ENCODE data around the gene TKFC. TPM values are rescaled to one million over a fixed set of nuclear protein-coding genes. Genes with fewer than 3 reads are reported as not detected.

TKFC gene
- total RNA-seq, 1 donor from 2014 or later = 32.1 TPM

DNA sequence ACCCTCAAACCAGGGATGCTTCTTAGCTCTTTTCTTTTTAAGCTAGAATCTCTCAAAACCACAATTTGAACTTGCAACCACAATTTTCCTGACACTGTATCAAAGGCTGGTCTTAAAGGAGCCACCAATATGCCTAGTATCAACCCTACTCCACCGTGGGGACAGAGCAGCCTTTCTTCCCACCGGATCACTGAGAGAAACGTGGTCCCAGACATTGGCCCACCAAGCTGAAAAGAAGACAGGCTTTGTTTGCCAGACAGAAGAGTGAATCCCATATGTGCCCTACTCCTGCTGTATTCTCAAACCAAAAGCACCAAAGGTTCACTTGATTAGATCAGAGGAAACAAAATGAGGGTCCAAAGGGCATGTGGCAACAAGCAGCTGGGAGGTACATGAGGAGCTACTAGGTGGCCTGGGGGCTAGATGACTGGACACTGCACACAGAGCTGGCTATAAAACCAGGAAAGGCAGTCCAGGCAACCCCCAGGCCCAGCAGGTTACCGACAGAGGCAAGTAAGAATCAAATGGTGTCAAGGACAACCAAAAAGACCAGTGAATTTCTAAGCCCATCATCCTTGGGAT is 34.3 kb upstream of the TKFC start:
- Histone ChIP-seq H3K36me3 (peaks cover 58% of the 10 kb centered on the region), H3K4me3 (no peak overlapping the region), H3K4me1 (peaks cover 33% of the 10 kb centered on the region), H3K27ac (no peak overlapping the region), H3K9me3 (no peaks in the 10 kb centered on the region), H3K27me3 (peaks cover 8% of the 10 kb centered on the region)
- DNase-seq (no peak), ATAC-seq (no peak)
- intact Hi-C loops (cut with DNase I) = no loop called here
- TF ChIP-seq, protein P1, sequence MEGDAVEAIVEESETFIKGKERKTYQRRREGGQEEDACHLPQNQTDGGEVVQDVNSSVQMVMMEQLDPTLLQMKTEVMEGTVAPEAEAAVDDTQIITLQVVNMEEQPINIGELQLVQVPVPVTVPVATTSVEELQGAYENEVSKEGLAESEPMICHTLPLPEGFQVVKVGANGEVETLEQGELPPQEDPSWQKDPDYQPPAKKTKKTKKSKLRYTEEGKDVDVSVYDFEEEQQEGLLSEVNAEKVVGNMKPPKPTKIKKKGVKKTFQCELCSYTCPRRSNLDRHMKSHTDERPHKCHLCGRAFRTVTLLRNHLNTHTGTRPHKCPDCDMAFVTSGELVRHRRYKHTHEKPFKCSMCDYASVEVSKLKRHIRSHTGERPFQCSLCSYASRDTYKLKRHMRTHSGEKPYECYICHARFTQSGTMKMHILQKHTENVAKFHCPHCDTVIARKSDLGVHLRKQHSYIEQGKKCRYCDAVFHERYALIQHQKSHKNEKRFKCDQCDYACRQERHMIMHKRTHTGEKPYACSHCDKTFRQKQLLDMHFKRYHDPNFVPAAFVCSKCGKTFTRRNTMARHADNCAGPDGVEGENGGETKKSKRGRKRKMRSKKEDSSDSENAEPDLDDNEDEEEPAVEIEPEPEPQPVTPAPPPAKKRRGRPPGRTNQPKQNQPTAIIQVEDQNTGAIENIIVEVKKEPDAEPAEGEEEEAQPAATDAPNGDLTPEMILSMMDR (IDR thresholded peaks at IDR 0.05) = no peak

DNA sequence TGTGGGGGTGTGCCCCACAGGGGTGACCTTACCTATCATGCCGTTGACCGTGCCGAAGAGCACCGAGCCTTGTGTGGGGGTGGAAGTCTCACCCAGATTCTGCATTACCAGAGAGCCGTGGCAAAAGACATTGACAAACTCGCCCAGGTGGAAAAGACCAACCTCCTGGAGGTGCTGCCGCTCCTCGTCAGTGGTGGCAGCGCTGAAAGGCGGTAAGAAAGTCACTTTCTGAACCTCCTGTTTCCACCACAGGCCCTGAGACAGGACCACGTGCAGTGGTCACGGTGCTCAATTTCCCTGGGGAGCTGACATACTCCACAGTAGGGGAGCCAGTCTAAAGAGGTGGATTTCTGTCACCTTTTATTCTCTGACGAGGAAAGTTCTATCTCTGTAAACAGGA is 30.5 kb upstream of the TKFC start:
- intact Hi-C loops (cut with DNase I) = no loop called here
- ATAC-seq (no peak), DNase-seq (no peak)
- Histone ChIP-seq H3K9me3 (no peaks in the 10 kb centered on the region), H3K36me3 (peaks cover 96% of the 10 kb centered on the region), H3K27ac (no peak overlapping the region), H3K27me3 (no peaks in the 10 kb centered on the region), H3K4me1 (peaks cover 7% of the 10 kb centered on the region), H3K4me3 (no peak overlapping the region)
- TF ChIP-seq, protein P1 (IDR thresholded peaks at IDR 0.05) = no peak

DNA sequence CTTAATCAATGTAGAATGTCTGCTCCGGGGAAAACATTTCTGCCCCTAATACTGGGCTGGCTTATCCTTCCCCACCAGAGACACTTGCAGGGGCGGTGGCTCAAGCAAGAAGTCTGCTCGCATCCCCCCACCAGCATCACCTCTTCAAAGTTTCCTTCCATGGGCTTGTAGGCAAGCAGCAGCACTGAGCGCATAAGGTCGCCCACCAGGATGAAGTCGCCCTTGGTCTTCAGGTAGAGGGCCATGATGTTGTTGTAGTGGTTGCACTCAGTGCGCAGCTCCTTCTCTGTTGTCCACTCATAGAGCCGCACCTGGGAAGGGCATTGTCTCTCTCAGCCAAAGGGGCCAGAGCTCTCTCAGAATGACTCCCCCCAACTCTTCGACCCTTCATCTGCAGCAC is 29.3 kb upstream of the TKFC start:
- intact Hi-C loops (cut with DNase I) = no loop called here

DNA sequence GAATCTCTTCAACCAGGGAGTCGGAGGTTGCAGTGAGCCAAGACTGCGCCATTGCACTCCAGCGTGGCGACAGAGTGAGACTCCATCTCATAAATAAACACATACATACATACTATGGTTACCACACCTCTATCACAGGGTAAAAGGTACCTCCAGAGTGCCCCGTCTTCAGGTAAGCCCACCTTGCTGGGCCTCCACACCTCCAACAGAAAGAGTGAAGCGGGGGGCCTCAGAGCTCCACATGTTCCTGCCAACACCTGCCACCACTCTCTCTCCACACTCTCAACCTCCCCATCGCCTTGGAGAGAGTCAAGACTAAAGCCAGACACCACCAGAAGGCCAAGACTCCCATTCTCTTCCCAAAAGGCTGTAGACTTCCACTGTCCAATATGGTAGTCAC is 27.6 kb upstream of the TKFC start:
- ATAC-seq = no peak
- intact Hi-C loops (cut with DNase I) = no loop called here
- TF ChIP-seq, protein P1 (IDR thresholded peaks at IDR 0.05) = no peak
- peaks cover 100% of the 10 kb centered on the region for H3K36me3 ChIP-seq
- no peaks in the 10 kb centered on the region for H3K4me1 ChIP-seq
- H3K9me3 ChIP-seq = no peaks in the 10 kb centered on the region
- no peaks in the 10 kb centered on the region for H3K27me3 ChIP-seq
- no peak overlapping the region for H3K27ac ChIP-seq
- H3K4me3 ChIP-seq = no peak overlapping the region
- DNase-seq = no peak

More for the DNA sequence above, 29.3 kb upstream of the TKFC start:
- no peaks in the 10 kb centered on the region for H3K27me3 ChIP-seq
- H3K36me3 ChIP-seq = peaks cover 99% of the 10 kb centered on the region
- H3K4me1 ChIP-seq = no peaks in the 10 kb centered on the region
- ATAC-seq (no peak), DNase-seq (no peak)
- H3K4me3 ChIP-seq = no peak overlapping the region
- TF ChIP-seq, protein P1 (IDR thresholded peaks at IDR 0.05) = no peak
- no peak overlapping the region for H3K27ac ChIP-seq
- H3K9me3 ChIP-seq = no peaks in the 10 kb centered on the region

DNA sequence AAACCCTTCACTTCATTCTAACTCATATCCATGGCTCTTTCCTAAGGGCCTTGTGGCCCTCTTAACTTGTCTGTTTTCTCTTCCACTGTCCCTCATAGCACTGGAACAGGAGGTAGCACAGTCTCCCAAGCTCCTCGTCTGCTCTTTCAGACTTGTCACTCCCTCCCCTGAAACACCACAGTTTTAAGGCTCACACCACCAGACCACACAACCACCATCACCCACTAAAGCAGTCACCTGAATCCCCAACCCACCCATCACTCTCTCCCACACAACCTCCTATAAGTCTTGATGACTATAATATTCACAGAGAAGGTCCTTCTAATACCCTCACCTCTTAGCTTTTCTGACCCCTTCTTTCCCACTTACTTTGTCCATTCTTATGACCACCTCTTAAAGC is 26.8 kb upstream of the TKFC start:
- DNase-seq (no peak), ATAC-seq (no peak)
- H3K4me1 ChIP-seq = no peaks in the 10 kb centered on the region
- H3K36me3 ChIP-seq = peaks cover 100% of the 10 kb centered on the region
- no peaks in the 10 kb centered on the region for H3K27me3 ChIP-seq
- intact Hi-C loops (cut with DNase I) = no loop called here
- no peaks in the 10 kb centered on the region for H3K9me3 ChIP-seq
- no peak overlapping the region for H3K27ac ChIP-seq
- no peak overlapping the region for H3K4me3 ChIP-seq
- TF ChIP-seq, protein P1 (IDR thresholded peaks at IDR 0.05) = no peak

DNA sequence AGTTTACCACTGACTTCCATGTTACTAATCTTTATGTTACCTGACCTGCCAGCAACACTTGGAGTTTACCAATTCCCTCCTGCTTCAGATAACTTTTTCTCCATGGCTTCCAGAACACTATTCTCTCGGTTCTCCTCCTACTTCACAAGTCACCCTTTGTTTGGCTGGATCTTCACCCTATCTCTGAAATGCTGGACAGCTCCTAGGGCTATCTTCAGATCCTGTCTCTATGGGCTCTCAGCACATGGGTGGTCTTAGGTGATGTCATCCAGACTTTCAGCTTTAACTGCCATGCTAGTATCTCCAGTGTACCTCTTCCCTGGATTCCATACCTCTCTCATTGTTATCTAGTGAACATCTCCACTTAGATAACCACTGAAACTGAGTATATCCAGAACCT is 25.7 kb upstream of the TKFC start:
- no peaks in the 10 kb centered on the region for H3K9me3 ChIP-seq
- intact Hi-C loops (cut with DNase I) = no loop called here
- DNase-seq (no peak), ATAC-seq (no peak)
- no peak overlapping the region for H3K27ac ChIP-seq
- H3K4me1 ChIP-seq = no peaks in the 10 kb centered on the region
- no peak overlapping the region for H3K4me3 ChIP-seq
- TF ChIP-seq, protein P1 (IDR thresholded peaks at IDR 0.05) = no peak
- H3K27me3 ChIP-seq = no peaks in the 10 kb centered on the region
- peaks cover 100% of the 10 kb centered on the region for H3K36me3 ChIP-seq
